ENCODE data around the gene TBXAS1.
"Not testable (repeated sequence)": the region's sequence is repeated elsewhere in the genome, so short reads cannot be mapped to it uniquely, and the experiment has no call there.

TBXAS1 gene

GRCh38 chr7:139828446-139828845 lies 618 bp upstream of the TBXAS1 start:
- no peak for DNase-seq

GRCh38 chr7:139829775-139830117 lies 682 bp downstream of the TBXAS1 start:
- no peak for DNase-seq

GRCh38 chr7:139830292-139830691 lies 1.2 kb downstream of the TBXAS1 start:
- DNase-seq: no peak

- no peak for DNase-seq
Measured at GRCh38 chr7:139830782-139831501, 1.9 kb downstream of the TBXAS1 start.

- not testable (repeated sequence) for DNase-seq
Measured at GRCh38 chr7:139835848-139836247, 6.8 kb downstream of the TBXAS1 start.

- DNase-seq: not testable (repeated sequence)
Measured at GRCh38 chr7:139837291-139837690, 8.2 kb downstream of the TBXAS1 start.

- DNase-seq: no peak
Measured at GRCh38 chr7:139838276-139838675, 9.2 kb downstream of the TBXAS1 start.

- no peak for DNase-seq
Measured at GRCh38 chr7:139838876-139839275, 9.8 kb downstream of the TBXAS1 start.

- no peak for DNase-seq
Measured at GRCh38 chr7:139840776-139841175, 11.7 kb downstream of the TBXAS1 start.

GRCh38 chr7:139842401-139843210 lies 13.5 kb downstream of the TBXAS1 start:
- no peak for DNase-seq

GRCh38 chr7:139843211-139843537 lies 14.1 kb downstream of the TBXAS1 start:
- not testable (repeated sequence) for DNase-seq

- no peak for DNase-seq
Measured at GRCh38 chr7:139844779-139845442, 15.8 kb downstream of the TBXAS1 start.

- DNase-seq: no peak
Measured at GRCh38 chr7:139845443-139845805, 16.4 kb downstream of the TBXAS1 start.

- DNase-seq: no peak
Measured at GRCh38 chr7:139846297-139846696, 17.2 kb downstream of the TBXAS1 start.

- no peak for DNase-seq
Measured at GRCh38 chr7:139848274-139848673, 19.2 kb downstream of the TBXAS1 start.

- DNase-seq: no peak
Measured at GRCh38 chr7:139850906-139851305, 21.8 kb downstream of the TBXAS1 start.

GRCh38 chr7:139851770-139852481 lies 22.9 kb downstream of the TBXAS1 start:
- no peak for DNase-seq

GRCh38 chr7:139852482-139852845 lies 23.4 kb downstream of the TBXAS1 start:
- no peak for DNase-seq

- DNase-seq: no peak
Measured at GRCh38 chr7:139853506-139854123, 24.6 kb downstream of the TBXAS1 start.

GRCh38 chr7:139854124-139854511 lies 25.1 kb downstream of the TBXAS1 start:
- DNase-seq: no peak

GRCh38 chr7:139854803-139855497 lies 25.9 kb downstream of the TBXAS1 start:
- no peak for DNase-seq

GRCh38 chr7:139855498-139856270 lies 26.6 kb downstream of the TBXAS1 start:
- no peak for DNase-seq
